ENCODE data around the gene GPC3. TPM values are rescaled to one million over a fixed set of nuclear protein-coding genes. Genes with fewer than 3 reads are reported as not detected.

The GPC3 gene
- total RNA-seq, 1 donor from 2014 or later: not detected

DNA sequence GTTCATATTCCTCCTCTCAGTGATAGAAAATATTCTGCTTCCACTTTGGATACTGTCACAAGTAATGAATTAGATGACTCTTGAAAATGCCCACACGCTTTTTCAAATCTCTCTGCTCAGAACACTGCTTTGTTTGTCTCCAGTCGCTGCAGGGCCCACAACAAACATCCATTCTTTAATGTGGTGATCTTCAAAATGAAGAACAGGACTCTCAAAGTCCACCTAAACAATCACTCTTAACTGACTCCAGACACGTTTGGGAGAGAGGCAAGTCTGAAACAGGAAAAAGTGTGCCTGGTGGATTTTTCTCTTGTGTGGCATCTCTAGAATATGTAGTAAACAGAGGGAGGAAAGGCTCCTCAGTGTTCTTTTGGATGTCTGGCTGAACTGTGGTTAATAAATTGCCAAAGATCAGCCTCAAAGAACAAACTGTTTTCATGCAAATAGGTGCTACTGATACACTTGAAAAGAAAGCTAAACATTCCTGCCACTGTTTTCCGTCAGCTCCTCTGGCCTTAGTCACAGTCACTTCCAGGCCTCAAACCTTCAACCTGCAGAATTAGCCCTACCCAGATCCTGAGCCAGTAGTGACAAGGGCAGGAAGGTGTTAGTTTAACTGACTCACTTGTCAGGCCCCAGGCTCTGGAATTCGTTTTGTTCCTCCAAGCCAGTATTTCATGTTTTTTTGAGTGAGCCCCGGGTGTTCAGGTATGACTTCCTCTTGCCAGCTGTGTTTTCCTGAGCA is 310.5 kb downstream of the GPC3 start:
- no peak overlapping the region for H3K27ac Mint-ChIP-seq
- H3K9me3 Mint-ChIP-seq: no peaks in the 10 kb centered on the region
- no peaks in the 10 kb centered on the region for H3K36me3 Mint-ChIP-seq (ENCODE audit: low read depth)
- ATAC-seq (ENCODE audit: low read depth): no peak
- TF ChIP-seq, protein P1, sequence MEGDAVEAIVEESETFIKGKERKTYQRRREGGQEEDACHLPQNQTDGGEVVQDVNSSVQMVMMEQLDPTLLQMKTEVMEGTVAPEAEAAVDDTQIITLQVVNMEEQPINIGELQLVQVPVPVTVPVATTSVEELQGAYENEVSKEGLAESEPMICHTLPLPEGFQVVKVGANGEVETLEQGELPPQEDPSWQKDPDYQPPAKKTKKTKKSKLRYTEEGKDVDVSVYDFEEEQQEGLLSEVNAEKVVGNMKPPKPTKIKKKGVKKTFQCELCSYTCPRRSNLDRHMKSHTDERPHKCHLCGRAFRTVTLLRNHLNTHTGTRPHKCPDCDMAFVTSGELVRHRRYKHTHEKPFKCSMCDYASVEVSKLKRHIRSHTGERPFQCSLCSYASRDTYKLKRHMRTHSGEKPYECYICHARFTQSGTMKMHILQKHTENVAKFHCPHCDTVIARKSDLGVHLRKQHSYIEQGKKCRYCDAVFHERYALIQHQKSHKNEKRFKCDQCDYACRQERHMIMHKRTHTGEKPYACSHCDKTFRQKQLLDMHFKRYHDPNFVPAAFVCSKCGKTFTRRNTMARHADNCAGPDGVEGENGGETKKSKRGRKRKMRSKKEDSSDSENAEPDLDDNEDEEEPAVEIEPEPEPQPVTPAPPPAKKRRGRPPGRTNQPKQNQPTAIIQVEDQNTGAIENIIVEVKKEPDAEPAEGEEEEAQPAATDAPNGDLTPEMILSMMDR (IDR thresholded peaks at IDR 0.05): no peak
- ChIA-PET POLR2A (no interaction called here), CTCF (no interaction called here)
- no peaks in the 10 kb centered on the region for H3K4me1 Mint-ChIP-seq
- no peak for DNase-seq
- peaks cover 2% of the 10 kb centered on the region for H3K27me3 Mint-ChIP-seq
- H3K4me3 Mint-ChIP-seq: no peak overlapping the region
- intact Hi-C loops (cut with micrococcal nuclease): loop anchor here (5.0 kb wide), 1 partner anchor 1823 kb away; no protein-coding TSS in a partner anchor

DNA sequence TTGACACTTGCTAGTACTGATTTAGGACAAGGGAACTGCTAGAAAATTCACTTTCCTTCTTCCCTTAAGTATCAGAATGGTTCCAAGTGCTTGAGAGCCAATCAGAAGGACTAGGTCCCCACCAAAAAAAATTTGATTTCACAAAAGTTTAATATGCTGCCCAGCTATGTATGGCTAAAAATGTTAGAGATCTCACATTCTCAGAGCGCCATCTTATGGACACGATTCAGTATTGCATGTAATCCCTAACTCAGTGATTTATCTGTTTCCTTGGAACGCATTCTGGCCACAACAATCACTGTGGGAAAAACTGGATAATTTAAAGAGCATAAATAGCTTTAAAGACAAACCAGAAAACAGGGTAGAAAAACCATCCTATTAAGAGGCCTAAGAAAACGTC is 315.0 kb downstream of the GPC3 start:
- Mint-ChIP-seq H3K36me3 (ENCODE audit: low read depth) (no peaks in the 10 kb centered on the region), H3K27me3 (no peaks in the 10 kb centered on the region), H3K4me1 (no peaks in the 10 kb centered on the region), H3K27ac (no peak overlapping the region), H3K4me3 (no peak overlapping the region), H3K9me3 (no peaks in the 10 kb centered on the region)
- TF ChIP-seq, protein P1 (IDR thresholded peaks at IDR 0.05): no peak
- intact Hi-C loops (cut with micrococcal nuclease): loop anchor here (2.0 to 5.0 kb wide), 3 partner anchors 336 to 1818 kb away; no protein-coding TSS in a partner anchor
- DNase-seq (no peak), ATAC-seq (ENCODE audit: low read depth) (no peak)
- ChIA-PET POLR2A (no interaction called here), CTCF (interaction anchor here (1.0 to 2.0 kb wide), 2 partner anchors 335 to 339 kb away, joined by 3 to 14 read pairs; no protein-coding TSS in a partner anchor)

DNA sequence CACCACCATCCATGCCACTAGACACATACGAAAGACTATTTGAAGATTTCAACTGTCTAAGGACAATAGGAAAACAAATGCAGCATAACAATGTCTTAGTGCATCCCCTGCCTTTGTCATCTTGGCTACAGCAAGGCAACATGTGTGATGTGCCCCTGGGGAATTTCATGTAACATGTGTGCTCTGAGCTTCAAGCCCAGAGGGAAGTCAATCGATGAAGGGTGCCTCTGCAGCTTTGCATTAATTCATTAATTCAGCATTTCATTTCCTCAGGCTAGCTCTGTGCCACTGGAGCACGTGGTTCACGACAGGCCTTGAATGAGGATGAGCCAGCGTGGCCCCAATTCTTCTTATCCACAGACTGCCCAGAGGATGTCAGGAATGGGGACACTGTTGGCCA is 316.2 kb downstream of the GPC3 start:
- H3K4me3 Mint-ChIP-seq: no peak overlapping the region
- POLR2A ChIA-PET: no interaction called here
- ATAC-seq (ENCODE audit: low read depth) (no peak), DNase-seq (no peak)
- H3K4me1 Mint-ChIP-seq: no peaks in the 10 kb centered on the region
- no peaks in the 10 kb centered on the region for H3K27me3 Mint-ChIP-seq
- intact Hi-C loops (cut with micrococcal nuclease): loop anchor here (5.0 kb wide), 1 partner anchor 1032 kb away; no protein-coding TSS in a partner anchor
- CTCF ChIA-PET: no interaction called here
- no peak overlapping the region for H3K27ac Mint-ChIP-seq
- no peaks in the 10 kb centered on the region for H3K9me3 Mint-ChIP-seq
- no peaks in the 10 kb centered on the region for H3K36me3 Mint-ChIP-seq (ENCODE audit: low read depth)
- TF ChIP-seq, protein P1 (IDR thresholded peaks at IDR 0.05): no peak

DNA sequence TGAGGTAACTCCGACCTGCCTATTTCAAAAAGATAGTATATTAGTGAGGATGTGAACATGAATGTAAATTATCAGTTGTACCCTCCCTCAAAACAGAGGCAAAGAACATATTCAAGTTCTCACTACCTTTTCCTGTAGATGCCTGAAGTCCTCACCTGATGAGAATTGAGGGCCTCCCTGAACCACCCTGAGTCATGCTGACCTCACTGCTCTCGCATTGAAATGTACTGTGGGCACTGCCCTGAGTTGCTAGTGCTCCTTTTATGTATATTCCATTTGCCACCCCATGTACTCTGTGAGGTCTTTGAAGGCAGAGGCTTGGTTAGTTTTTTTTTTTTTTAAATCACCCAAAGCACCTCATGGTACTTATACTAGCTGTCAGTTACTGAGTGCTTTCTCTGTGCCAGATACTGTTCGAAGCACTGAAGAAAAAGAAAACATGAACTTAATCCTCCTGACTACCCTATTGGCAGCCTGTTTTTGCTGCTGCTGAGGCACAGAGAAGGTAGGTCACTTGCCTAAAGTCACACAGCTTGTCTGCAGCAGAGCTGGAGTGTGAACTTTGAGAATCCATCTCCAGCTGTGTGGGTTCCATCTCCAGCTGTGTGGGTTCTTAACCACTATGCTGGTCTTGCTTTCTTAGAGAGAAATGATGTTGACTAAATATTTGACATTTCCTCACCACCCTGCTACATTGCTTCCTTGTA is 317.0 kb downstream of the GPC3 start:
- CTCF ChIA-PET: no interaction called here
- ATAC-seq (ENCODE audit: low read depth) (no peak), DNase-seq (no peak)
- no peaks in the 10 kb centered on the region for H3K4me1 Mint-ChIP-seq
- H3K9me3 Mint-ChIP-seq: no peaks in the 10 kb centered on the region
- H3K4me3 Mint-ChIP-seq: no peak overlapping the region
- TF ChIP-seq, protein P1 (IDR thresholded peaks at IDR 0.05): no peak
- intact Hi-C loops (cut with micrococcal nuclease): loop anchor here (5.0 kb wide), 1 partner anchor 1031 kb away; no protein-coding TSS in a partner anchor
- no peaks in the 10 kb centered on the region for H3K27me3 Mint-ChIP-seq
- H3K27ac Mint-ChIP-seq: no peak overlapping the region
- H3K36me3 Mint-ChIP-seq (ENCODE audit: low read depth): no peaks in the 10 kb centered on the region
- POLR2A ChIA-PET: no interaction called here

DNA sequence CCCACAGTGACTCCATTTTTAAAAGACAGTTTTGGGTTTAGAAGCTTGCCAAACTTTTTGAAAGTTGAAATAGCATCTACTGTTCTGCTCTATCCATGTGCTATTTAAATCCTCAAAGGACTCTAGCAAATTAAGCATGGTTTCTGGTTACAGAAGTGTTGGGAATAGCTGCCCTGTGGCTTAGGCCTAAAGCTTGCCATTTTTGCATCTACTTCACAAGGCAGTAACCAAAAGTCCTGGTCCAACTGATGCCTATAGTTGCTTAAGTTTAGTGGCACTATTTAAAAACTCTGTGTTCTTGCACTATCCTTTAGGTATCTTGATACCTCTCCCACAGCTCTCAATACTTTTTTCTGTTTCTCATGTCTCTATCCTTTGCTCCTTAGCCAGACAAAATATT is 319.1 kb downstream of the GPC3 start:
- intact Hi-C loops (cut with micrococcal nuclease): loop anchor here (5.0 kb wide), 1 partner anchor 1029 kb away; no protein-coding TSS in a partner anchor
- H3K4me1 Mint-ChIP-seq: no peaks in the 10 kb centered on the region
- no peaks in the 10 kb centered on the region for H3K9me3 Mint-ChIP-seq
- no peak overlapping the region for H3K4me3 Mint-ChIP-seq
- no peaks in the 10 kb centered on the region for H3K27me3 Mint-ChIP-seq
- DNase-seq (no peak), ATAC-seq (ENCODE audit: low read depth) (no peak)
- no peak overlapping the region for H3K27ac Mint-ChIP-seq
- no peaks in the 10 kb centered on the region for H3K36me3 Mint-ChIP-seq (ENCODE audit: low read depth)
- ChIA-PET CTCF (interaction anchor here (1.3 kb wide), 1 partner anchor 331 kb away, joined by 3 read pairs; no protein-coding TSS in a partner anchor), POLR2A (no interaction called here)
- TF ChIP-seq, protein P1 (IDR thresholded peaks at IDR 0.05): no peak

Data from activated B cell treated with CpG ODN at 0.5 μM for 24 hours (primary cell).